ENCODE data around the gene COL1A1.

COL1A1 gene

GRCh38 chr17:50213026-50214022 is 11.9 kb upstream of the COL1A1 start:
- peak; percentile 7 for DNase-seq

GRCh38 chr17:50212121-50212843 is 10.9 kb upstream of the COL1A1 start:
- DNase-seq, result no peak

GRCh38 chr17:50211249-50212120 is 10.1 kb upstream of the COL1A1 start:
- no peak for DNase-seq

GRCh38 chr17:50210240-50211225 is 9.1 kb upstream of the COL1A1 start:
- no peak for DNase-seq

- DNase-seq, result no peak
Observed at GRCh38 chr17:50209472-50210239, 8.2 kb upstream of the COL1A1 start.

- DNase-seq, result no peak
Observed at GRCh38 chr17:50209133-50209471, 7.7 kb upstream of the COL1A1 start.

GRCh38 chr17:50208611-50209061 is 7.2 kb upstream of the COL1A1 start:
- DNase-seq, result no peak

- no peak for DNase-seq
Observed at GRCh38 chr17:50207792-50208567, 6.5 kb upstream of the COL1A1 start.

GRCh38 chr17:50207315-50207714 is 5.9 kb upstream of the COL1A1 start:
- DNase-seq, result no peak

- DNase-seq, result no peak
Observed at GRCh38 chr17:50206604-50207293, 5.3 kb upstream of the COL1A1 start.

- DNase-seq, result no peak
Observed at GRCh38 chr17:50205963-50206505, 4.6 kb upstream of the COL1A1 start.

GRCh38 chr17:50205111-50205962 is 3.9 kb upstream of the COL1A1 start:
- DNase-seq, result no peak

- no peak for DNase-seq
Observed at GRCh38 chr17:50204431-50204830, 3.0 kb upstream of the COL1A1 start.

GRCh38 chr17:50203604-50204345 is 2.3 kb upstream of the COL1A1 start:
- no peak for DNase-seq

GRCh38 chr17:50203086-50203485 is 1.7 kb upstream of the COL1A1 start:
- no peak for DNase-seq

GRCh38 chr17:50200457-50201275 is 765 bp downstream of the COL1A1 start:
- peak; percentile 12 for DNase-seq

Measured in SHP77 treated with DMSO at 0.1 percent for 48 hours (cell line).